Measurements from ENCODE around the gene JAZF1. TPM values are rescaled to one million over a fixed set of nuclear protein-coding genes. Genes with fewer than 3 reads are reported as not detected.
A peak's percentile ranks its signal among the peaks of the same experiment; 100 is the strongest.

The JAZF1 gene
- total and polyA plus RNA-seq, 2 donors (not counting 1 experiment from before 2014, with no cell fraction given), result 14.0 to 38.6 TPM

DNA sequence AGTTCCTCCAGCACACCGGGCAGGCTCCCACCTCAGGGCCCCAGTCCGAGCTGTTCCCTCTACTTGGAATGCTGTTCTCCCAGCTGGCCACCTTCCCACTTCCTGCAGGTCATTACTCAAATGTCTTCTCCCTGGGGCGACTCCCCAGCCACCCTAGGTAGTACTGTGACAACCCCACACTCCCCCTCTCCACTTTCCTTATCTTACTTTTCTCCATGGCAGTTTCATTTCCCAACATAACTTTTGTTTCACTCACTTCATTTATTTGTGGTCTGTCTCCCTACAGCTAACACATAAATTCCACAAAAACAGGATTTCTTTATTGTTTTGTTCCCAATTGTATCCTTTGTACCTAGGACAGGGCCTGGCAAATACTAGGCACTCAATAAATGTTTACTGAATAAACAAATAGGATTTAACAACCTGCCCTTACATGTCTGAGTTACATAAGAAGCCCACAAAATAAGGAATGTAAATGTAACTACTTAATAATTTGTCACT lies 76.5 kb downstream of the JAZF1 start:
- WGBS (ENCODE audit: insufficient coverage), result 92% methylated on average over 3 of the region's 3 CpGs
- Histone ChIP-seq H3K79me2 (ENCODE audit: control insufficient read depth, insufficient read depth, low read length) (peaks cover 73% of the 10 kb centered on the region), H2AFZ (ENCODE audit: insufficient read depth, low read depth, low read length, poor library complexity, severe bottlenecking) (no peak overlapping the region), H3K36me3 (replicated peaks in 1 of 2; ENCODE audit: control extremely low read depth in 1 of 2, control insufficient read depth in 1 of 2, extremely low read depth in 1 of 2, insufficient read depth in 2 of 2, low read length in 1 of 2) (peaks cover 3 to 12% of the 10 kb centered on the region in 2 experiments), H3K27me3 (replicated peaks in 1 of 4; ENCODE audit: control extremely low read depth in 1 of 4, control insufficient read depth in 3 of 4, insufficient read depth in 4 of 4, low read length in 3 of 4) (no peaks in the 10 kb centered on the region), H3K4me2 (replicated peaks; ENCODE audit: low read depth, low read length, poor library complexity, severe bottlenecking) (no peak overlapping the region), H3K9me3 (ENCODE audit: control extremely low read depth in 1 of 3, control insufficient read depth in 2 of 3, insufficient read depth in 1 of 3, low read length in 2 of 3) (no peaks in the 10 kb centered on the region), H3K4me3 (ENCODE audit: control extremely low read depth in 1 of 5, extremely low read depth in 1 of 5, insufficient read depth in 1 of 5, low read depth in 2 of 5, low read length in 4 of 5) (no peak overlapping the region), H4K20me1 (ENCODE audit: control insufficient read depth, insufficient read depth, low read length, poor library complexity, severe bottlenecking) (peaks cover 58% of the 10 kb centered on the region), H3K4me1 (ENCODE audit: control insufficient read depth in 2 of 2, insufficient read depth in 2 of 2, low read length in 2 of 2) (peaks cover 0 to 5% of the 10 kb centered on the region in 2 donors), H3K27ac (ENCODE audit: low read length in 2 of 2) (no peak overlapping the region), H3K9ac (ENCODE audit: low read length) (no peak overlapping the region)
- Mint-ChIP-seq H3K27me3 (no peaks in the 10 kb centered on the region), H3K4me1 (peaks cover 50% of the 10 kb centered on the region), H3K9me3 (ENCODE audit: insufficient read depth) (no peaks in the 10 kb centered on the region), H3K4me3 (no peak overlapping the region), H3K27ac (no peak overlapping the region)
- intact Hi-C loops (cut with micrococcal nuclease), result no loop called here
- CTCF ChIA-PET, result interaction anchor here (2.4 kb wide), 1 partner anchor 8 kb away, joined by 12 read pairs; no protein-coding TSS in a partner anchor
- POLR2A ChIA-PET, result no interaction called here
- no peak for ATAC-seq (ENCODE audit: low read depth)
- TF ChIP-seq, protein P1, sequence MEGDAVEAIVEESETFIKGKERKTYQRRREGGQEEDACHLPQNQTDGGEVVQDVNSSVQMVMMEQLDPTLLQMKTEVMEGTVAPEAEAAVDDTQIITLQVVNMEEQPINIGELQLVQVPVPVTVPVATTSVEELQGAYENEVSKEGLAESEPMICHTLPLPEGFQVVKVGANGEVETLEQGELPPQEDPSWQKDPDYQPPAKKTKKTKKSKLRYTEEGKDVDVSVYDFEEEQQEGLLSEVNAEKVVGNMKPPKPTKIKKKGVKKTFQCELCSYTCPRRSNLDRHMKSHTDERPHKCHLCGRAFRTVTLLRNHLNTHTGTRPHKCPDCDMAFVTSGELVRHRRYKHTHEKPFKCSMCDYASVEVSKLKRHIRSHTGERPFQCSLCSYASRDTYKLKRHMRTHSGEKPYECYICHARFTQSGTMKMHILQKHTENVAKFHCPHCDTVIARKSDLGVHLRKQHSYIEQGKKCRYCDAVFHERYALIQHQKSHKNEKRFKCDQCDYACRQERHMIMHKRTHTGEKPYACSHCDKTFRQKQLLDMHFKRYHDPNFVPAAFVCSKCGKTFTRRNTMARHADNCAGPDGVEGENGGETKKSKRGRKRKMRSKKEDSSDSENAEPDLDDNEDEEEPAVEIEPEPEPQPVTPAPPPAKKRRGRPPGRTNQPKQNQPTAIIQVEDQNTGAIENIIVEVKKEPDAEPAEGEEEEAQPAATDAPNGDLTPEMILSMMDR (IDR thresholded peaks at IDR 0.05), result no peak
- TF ChIP-seq EZH2 (IDR thresholded peaks at IDR 0.05; ENCODE audit: borderline replicate concordance, insufficient read depth, low read depth, low read length, poor library complexity, severe bottlenecking), result no peak
- no peak for DNase-seq

DNA sequence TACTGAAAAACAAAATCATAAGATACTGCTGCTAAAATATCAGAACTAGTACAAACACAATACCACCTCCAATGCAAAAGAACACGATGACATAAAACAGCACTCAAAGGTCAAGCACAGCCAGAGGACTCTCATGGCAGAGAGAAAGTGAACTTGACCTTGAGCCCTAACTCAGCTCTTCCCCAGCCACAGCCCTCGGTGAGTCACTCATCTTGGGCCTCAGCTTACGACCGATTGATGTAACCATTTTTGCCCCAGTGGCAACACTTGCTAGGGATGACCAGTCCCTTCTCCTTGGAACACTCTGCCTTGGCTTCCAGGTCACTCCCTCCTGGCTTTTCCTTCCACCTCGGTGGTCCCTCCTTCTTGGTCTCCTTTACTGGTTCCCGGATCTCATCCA lies 77.8 kb downstream of the JAZF1 start:
- Mint-ChIP-seq H3K4me1 (peaks cover 39% of the 10 kb centered on the region), H3K27ac (peak overlapping the region; percentile 64), H3K27me3 (no peaks in the 10 kb centered on the region), H3K9me3 (ENCODE audit: insufficient read depth) (no peaks in the 10 kb centered on the region), H3K4me3 (no peak overlapping the region)
- Histone ChIP-seq H4K20me1 (ENCODE audit: control insufficient read depth, insufficient read depth, low read length, poor library complexity, severe bottlenecking) (peaks cover 62% of the 10 kb centered on the region), H3K4me3 (ENCODE audit: control extremely low read depth in 1 of 5, extremely low read depth in 1 of 5, insufficient read depth in 1 of 5, low read depth in 2 of 5, low read length in 4 of 5) (no peak overlapping the region), H3K36me3 (replicated peaks in 1 of 2; ENCODE audit: control extremely low read depth in 1 of 2, control insufficient read depth in 1 of 2, extremely low read depth in 1 of 2, insufficient read depth in 2 of 2, low read length in 1 of 2) (peaks cover 6 to 12% of the 10 kb centered on the region in 2 experiments), H3K27ac (ENCODE audit: low read length in 2 of 2) (no peak overlapping the region), H3K9me3 (ENCODE audit: control extremely low read depth in 1 of 3, control insufficient read depth in 2 of 3, insufficient read depth in 1 of 3, low read length in 2 of 3) (no peaks in the 10 kb centered on the region), H3K27me3 (replicated peaks in 1 of 4; ENCODE audit: control extremely low read depth in 1 of 4, control insufficient read depth in 3 of 4, insufficient read depth in 4 of 4, low read length in 3 of 4) (no peaks in the 10 kb centered on the region), H3K9ac (ENCODE audit: low read length) (no peak overlapping the region), H3K4me1 (ENCODE audit: control insufficient read depth in 2 of 2, insufficient read depth in 2 of 2, low read length in 2 of 2) (no peaks in the 10 kb centered on the region), H3K79me2 (ENCODE audit: control insufficient read depth, insufficient read depth, low read length) (peaks cover 62% of the 10 kb centered on the region), H2AFZ (ENCODE audit: insufficient read depth, low read depth, low read length, poor library complexity, severe bottlenecking) (no peak overlapping the region), H3K4me2 (replicated peaks; ENCODE audit: low read depth, low read length, poor library complexity, severe bottlenecking) (no peak overlapping the region)
- ChIA-PET CTCF (interaction anchor here (0.6 to 1.4 kb wide), 3 partner anchors 10 to 478 kb away, joined by 3 to 6 read pairs (median 3); no protein-coding TSS in a partner anchor), POLR2A (no interaction called here)
- WGBS (ENCODE audit: insufficient coverage), result 88% methylated on average over 5 of the region's 6 CpGs
- ATAC-seq (ENCODE audit: low read depth), result no peak
- intact Hi-C loops (cut with micrococcal nuclease), result no loop called here
- no peak for DNase-seq
- TF ChIP-seq EZH2 (IDR thresholded peaks at IDR 0.05; ENCODE audit: borderline replicate concordance, insufficient read depth, low read depth, low read length, poor library complexity, severe bottlenecking), result no peak
- TF ChIP-seq, protein P1 (IDR thresholded peaks at IDR 0.05), result no peak

All from B cell (primary cell).